Right forelimb (tissue), 1 donor: ENCODE results near the gene FLNA.
A peak's percentile ranks its signal among the peaks of the same experiment; 100 is the strongest.

Experiments used
- DNase-seq: peaks from one replicate; pipeline ENCODE4 v3.0.0-alpha.2; 2018

FLNA gene

GRCh38 chrX:154333837-154334271, 40.6 kb downstream of the FLNA start:
- no peak for DNase-seq

DNA sequence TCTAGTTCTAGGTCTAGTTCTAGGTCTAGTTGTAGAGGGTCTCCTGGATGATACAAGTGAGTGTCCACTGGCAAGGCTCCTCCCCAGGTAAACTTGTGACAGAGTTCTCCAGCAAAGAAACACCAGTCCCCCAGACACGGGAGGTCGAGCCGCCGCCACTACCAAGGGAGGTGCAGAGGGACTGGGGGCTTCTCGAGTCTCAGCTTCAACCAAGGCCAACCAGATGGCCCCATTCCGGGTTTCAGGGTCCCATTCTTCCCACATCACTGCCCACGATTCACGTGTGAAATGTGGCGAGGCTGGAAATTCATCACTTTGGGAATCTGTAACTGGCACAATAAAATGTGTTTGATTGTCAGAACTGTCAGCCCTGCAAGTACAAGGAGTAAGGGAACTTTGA, 41.3 kb downstream of the FLNA start:
- DNase-seq, result no peak

DNA sequence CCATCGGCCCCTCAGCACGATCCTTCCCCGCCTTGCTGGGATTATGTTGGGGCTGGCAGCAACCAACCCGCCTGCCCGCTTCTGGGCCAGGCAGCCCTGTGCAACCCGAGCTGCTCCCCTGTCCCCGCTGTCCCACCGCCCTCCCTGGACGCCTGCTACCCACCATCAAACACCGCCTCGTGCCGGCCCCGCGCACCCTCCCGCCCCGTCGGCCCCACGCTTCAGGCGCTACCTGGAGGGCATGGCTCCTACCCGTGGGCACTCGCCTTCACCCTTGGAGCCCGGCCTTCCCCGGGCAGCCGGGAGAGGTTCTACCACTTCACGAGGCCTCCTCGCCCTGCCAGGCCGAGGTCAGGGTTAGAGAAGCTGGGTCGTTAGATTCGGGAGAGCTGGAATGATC, 41.9 kb downstream of the FLNA start:
- DNase-seq, result no peak

GRCh38 chrX:154329294-154329693, 45.1 kb downstream of the FLNA start:
- DNase-seq, result no peak

DNA sequence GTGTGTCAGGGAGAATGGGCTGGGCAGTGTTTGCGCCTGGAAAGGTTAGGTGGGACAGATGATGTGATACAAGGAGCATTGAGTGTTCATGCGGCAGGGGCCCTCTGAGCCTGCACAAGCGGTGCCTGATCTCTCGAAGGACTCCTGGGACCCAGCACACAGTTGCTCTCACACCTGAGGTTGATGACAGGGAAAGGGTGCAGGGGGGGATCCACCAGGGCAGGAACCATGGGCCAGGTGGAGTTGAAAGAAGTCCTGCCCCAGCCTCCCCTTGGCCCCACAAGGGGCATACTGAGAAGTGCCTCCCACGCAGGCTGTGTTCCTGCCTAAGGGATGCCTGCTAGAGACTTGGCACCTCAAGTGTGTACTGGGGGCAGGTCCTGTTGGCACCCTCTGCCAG, 45.8 kb downstream of the FLNA start:
- DNase-seq, result no peak

GRCh38 chrX:154327038-154327820, 47.2 kb downstream of the FLNA start:
- DNase-seq, result no peak

DNA sequence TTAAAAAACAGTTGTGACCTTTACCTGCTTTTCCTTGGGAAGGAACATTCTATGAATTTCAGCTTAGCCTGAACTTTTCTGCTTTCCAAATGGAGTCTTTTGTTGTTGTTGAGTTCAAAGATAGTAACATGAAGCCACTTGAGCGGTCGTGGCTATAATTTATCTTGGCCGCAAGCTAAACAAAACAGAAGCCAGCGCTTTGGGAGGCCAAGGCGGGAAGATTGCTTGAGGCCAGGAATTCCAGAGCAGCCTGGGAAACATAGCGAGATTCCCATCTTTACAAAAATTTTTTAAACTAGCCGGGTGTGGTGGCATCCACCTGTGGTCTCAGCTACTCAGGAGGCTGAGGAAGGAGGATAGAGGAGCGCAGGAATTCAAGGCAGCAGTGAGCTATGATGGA, 48.9 kb downstream of the FLNA start:
- no peak for DNase-seq

GRCh38 chrX:154323537-154323936, 50.9 kb downstream of the FLNA start:
- DNase-seq, result no peak

GRCh38 chrX:154322890-154323289, 51.5 kb downstream of the FLNA start:
- no peak for DNase-seq

DNA sequence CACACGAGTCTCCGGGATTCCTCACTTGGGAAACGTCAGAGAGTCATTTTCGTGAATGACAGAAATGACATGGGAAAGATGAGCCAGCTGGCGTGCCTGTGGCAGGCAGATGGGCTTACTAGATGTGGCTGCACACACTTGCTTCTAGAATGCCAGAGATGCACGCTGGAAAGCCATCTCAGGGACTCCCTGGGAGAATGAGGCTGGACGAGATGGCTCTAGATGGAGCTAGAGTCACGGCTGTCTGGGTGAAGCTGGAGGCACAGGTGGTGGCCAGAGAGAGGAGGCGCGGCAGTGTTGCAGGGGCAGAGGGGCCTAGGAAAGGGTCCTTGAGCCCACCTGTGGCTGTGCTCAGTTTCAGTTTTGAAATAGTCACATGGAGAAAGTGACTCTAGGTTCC, 52.8 kb downstream of the FLNA start:
- DNase-seq, result no peak

GRCh38 chrX:154321152-154321551, 53.3 kb downstream of the FLNA start:
- no peak for DNase-seq

GRCh38 chrX:154320406-154320805, 54.0 kb downstream of the FLNA start:
- no peak for DNase-seq

GRCh38 chrX:154317391-154317995, 56.9 kb downstream of the FLNA start:
- DNase-seq, result no peak

DNA sequence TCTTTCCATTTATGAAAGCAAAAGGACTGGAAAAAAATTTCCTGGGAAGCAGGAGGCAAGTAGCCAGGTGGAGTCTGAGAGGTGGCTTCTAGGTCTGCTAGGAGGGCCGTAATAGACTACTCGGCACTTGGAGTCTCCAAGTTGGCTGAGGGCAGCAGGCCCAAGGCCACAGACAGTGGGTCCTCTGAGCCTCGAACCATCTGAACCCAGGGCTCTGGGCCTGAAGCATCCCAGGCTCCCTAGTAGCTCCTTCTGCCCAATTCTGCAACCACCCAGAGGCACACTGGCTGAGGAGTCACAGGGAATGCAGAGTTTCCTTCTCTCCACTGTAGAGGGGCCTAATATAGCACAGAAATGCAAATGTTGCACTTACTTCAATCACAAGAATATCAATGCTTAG, 59.0 kb downstream of the FLNA start:
- DNase-seq, result no peak

GRCh38 chrX:154313147-154313546, 61.3 kb downstream of the FLNA start:
- DNase-seq, result no peak

DNA sequence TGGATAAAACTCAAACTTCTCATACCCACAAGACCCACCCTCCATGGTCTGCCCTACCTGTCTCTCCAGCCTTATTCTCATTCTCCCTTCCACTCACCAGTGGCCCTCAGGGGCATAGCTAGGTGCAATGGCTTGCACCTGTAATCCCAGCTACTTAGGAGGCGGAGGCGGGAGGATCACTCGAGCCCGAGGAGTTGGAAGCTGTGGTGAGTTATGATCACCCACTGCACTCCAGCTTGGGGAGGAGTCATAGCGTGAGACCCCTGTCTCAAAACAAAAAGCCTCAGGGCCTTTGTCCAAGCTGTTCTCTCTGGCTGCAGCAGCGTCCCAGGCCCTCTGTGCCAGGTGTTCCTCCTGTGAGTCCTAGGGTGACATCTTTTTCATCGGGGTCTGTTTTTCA, 62.3 kb downstream of the FLNA start:
- DNase-seq, result no peak

- no peak for DNase-seq
These were observed 63.6 kb downstream of the FLNA start for GRCh38 chrX:154310616-154311536.

DNA sequence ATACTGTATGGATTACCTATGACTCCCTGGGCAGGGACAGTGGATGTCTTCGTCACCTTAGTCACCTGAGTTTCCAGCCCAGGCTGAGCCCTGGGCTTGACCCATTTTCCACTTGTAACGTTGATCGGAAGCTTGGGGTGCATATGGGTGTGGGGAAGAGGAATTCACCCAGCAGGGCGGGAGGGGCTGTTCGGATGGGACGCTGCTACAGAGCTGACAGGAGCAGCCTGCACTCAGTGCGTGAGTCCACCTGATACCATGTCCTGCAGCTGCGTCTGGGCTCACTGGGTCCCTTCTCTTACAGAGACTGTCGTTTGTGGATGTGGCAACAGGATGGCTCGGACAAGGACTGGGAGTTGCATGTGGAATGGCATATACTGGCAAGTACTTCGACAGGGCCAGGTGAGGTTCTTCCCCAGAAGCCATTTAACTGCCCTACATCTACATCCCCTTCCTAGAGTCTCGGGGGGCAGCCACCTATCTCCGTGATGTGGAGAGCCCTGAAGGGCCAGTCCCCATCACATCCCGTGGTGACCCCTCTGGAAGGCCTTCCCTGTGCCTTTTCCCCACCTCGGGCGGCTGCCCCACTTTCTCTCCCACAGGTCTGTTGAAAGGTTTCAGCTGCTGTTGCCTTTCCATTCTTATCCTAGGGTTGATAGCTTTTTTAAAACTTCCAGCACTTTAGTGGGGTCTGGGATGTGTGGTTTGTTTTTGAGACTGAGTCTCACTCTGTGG, 65.2 kb downstream of the FLNA start:
- no peak for DNase-seq

DNA sequence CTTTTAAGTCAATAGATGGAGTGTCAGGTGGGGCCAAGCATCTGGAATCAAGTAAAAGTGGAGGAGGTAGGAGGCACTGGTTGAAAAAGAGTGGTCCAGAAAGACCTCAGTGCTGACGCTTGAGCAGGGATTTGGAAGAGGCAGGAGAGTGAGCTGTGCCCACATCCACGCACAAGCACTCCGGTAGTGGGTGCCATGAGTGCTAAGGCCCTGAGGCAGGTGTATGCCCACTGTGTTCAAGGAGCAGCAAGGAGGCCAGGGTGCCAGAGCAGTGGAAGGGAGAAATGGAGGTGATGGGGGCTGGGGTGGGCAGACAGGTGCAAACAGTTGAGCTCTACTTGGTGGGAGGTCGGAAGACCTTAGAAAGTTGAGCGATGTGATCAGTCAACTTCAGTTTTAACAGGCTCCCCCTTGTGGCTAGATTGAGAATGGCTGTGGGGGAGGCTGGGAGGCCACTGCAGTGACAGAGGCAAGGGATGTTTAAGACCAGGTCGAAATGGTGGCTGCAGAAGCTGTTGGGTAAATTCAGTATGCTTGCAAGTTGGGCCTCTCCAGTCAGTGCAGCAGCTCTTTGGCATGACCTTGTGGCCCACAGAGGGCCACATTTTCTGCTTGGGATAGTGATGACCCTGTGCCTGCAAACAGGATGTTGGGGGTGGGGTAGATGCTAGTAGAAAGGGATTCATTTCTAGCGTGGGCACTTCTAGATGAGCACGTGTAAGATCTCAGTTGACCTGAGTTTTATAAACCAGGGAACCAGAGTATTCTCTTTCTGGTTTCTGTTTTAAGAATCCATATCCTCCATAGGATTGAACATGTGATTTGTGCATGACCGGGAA, 66.1 kb downstream of the FLNA start:
- DNase-seq, result peak; percentile 47

DNA sequence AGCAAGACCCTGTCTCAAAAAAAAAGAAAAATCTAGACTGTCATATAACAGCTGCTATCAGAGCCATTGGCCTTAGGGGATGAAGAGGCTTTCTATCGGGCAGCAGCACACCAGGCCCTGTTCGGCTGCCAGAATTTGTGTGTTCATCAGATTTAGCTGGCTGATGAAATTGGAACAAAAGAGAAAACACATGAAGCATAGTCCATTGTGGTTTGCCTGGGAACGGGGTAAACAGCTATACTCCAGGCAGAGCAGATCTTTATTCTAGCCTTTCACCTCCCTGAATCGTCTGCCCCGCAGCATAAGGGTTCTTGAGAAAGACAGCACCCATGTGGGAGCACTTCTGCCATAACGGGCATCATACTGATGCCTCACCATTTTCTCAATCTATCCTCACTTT, 67.2 kb downstream of the FLNA start:
- no peak for DNase-seq

DNA sequence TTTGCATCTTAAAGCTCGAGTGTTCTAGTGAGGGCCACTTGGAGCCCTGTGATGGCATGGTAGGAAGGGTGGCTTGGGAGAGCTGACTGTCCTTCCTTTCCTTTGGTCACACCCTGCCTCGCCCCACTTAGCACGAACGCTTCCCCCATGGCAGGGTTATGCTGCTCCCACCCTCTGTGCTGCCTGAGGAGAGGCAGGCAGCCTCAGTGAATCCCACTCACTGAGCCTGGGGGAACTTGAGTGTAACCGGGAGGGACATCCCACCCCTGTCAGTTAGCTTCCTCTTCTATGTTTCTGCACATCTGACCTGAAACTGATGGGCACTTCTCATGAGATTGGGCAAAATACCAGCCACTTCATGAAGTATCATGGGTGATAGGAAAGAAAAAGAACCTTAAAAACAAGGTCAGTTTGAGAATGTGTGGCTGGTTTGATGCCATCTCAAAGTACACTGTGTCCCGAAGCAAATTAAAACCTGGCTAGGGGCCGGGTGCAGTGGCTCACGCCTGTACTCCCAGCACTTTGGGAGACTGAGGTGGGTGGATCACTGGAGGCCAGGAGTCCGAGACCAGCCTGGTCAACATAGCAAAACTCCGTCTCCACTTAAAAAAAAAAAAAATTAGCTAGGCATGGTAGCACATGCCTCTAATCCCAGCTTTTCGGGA, 68.8 kb downstream of the FLNA start:
- DNase-seq, result no peak
